Liver (tissue), 3 donors: ENCODE measurements around the gene CCR9.

Experiments
- CTCF ChIP-seq: fragments of 150-350 bp; IDR thresholded peaks from 2 replicates; pipeline ENCODE4 v1.5.1; 2017; ENCODE audit warnings: improper control_type of control experiment, low read depth, low read length; ENCODE audit not compliant: missing input control
- EGR1 ChIP-seq, 2 donors: IDR thresholded peaks; 2 replicates each; pipeline ENCODE4 v1.6.1; 2016 to 2018; ENCODE audit warnings: antibody characterized with exemption in 2 of 2, low read depth in 2 of 2
- FOXA1 ChIP-seq: IDR thresholded peaks from 2 replicates; pipeline ENCODE4 v1.6.1; 2016; ENCODE audit warnings: antibody characterized with exemption
- GABPA ChIP-seq, 2 donors: IDR thresholded peaks in 1 of 2; conservative IDR thresholded peaks in 1 of 2; 2 replicates each; pipeline ENCODE4 v1.6.1; 2016; ENCODE audit warnings: antibody characterized with exemption in 2 of 2, mild to moderate bottlenecking in 1 of 2, moderate library complexity in 1 of 2
- HNF4A ChIP-seq, 2 donors: conservative IDR thresholded peaks; 2 replicates each; pipeline ENCODE4 v1.6.1; 2016; ENCODE audit warnings: antibody characterized with exemption in 2 of 2, mild to moderate bottlenecking in 2 of 2
- MAX ChIP-seq: IDR thresholded peaks from 2 replicates; pipeline ENCODE4 v1.6.1; 2016; ENCODE audit warnings: antibody characterized with exemption
- NR2F2 ChIP-seq: IDR thresholded peaks from 2 replicates; pipeline ENCODE4 v1.6.1; 2016; ENCODE audit warnings: antibody characterized with exemption
- RAD21 ChIP-seq, 2 donors: IDR thresholded peaks; 2 replicates each; pipeline ENCODE4 v1.6.1; 2016; ENCODE audit warnings: antibody characterized with exemption in 2 of 2, mild to moderate bottlenecking in 2 of 2
- RXRA ChIP-seq, 2 donors: IDR thresholded peaks; 2 replicates each; pipeline ENCODE4 v1.6.1; 2017 to 2018; ENCODE audit warnings: antibody characterized with exemption in 2 of 2, mild to moderate bottlenecking in 1 of 2
- SP1 ChIP-seq: IDR thresholded peaks from 2 replicates; pipeline ENCODE4 v1.6.1; 2018; ENCODE audit warnings: antibody characterized with exemption, mild to moderate bottlenecking
- TAF1 ChIP-seq: conservative IDR thresholded peaks from 2 replicates; pipeline ENCODE4 v1.6.1; 2016; ENCODE audit warnings: antibody characterized with exemption, mild to moderate bottlenecking
- YY1 ChIP-seq: IDR thresholded peaks from 2 replicates; pipeline ENCODE4 v1.6.1; 2016; ENCODE audit warnings: antibody characterized with exemption, mild to moderate bottlenecking
- TF ChIP-seq, protein P1 (sequence below): IDR thresholded peaks from 2 replicates; pipeline ENCODE4 v1.6.1; 2016; ENCODE audit warnings: antibody characterized with exemption
- TF ChIP-seq, protein P2 (sequence below): IDR thresholded peaks from 2 replicates; pipeline ENCODE4 v1.6.1; 2016; ENCODE audit warnings: antibody characterized with exemption, mild to moderate bottlenecking
- donor health status: healthy.
- donor health status: healthy.

DNA sequence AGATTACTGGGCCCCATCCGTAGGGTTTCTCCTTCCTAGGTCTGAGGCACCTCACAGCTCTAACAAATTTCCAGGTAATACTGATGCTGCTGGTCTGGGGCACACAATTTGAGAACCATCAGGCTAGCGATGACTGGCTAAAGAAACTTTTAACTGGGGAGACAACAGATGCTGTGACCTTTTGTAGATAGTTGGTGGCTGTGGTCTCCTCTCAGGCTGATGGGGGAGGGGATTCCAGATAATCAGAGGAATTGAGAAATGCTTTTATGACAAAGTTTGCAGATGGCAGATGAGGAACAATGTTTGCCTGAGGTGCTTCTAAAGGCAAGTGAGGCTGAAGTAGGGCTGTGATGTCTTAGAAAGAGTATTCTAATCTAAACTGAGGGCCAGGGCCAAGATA lies 13.8 kb upstream of the CCR9 start:
- TF ChIP-seq CTCF (no peak), SP1 (no peak), GABPA (IDR thresholded peaks at IDR 0.05 in 1 of 2, conservative IDR thresholded peaks at IDR 0.05 in 1 of 2) (no peak), NR2F2 (no peak), RAD21 (IDR thresholded peaks at IDR 0.05) (no peak), MAX (no peak), HNF4A (conservative IDR thresholded peaks at IDR 0.05) (no peak), YY1 (no peak), EGR1 (IDR thresholded peaks at IDR 0.05; ENCODE audit: low read depth in 2 of 2) (no peak), FOXA1 (no peak), TAF1 (no peak), RXRA (IDR thresholded peaks at IDR 0.05) (no peak)
- TF ChIP-seq, protein P1, sequence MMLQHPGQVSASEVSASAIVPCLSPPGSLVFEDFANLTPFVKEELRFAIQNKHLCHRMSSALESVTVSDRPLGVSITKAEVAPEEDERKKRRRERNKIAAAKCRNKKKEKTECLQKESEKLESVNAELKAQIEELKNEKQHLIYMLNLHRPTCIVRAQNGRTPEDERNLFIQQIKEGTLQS, result no peak
- TF ChIP-seq, protein P2, sequence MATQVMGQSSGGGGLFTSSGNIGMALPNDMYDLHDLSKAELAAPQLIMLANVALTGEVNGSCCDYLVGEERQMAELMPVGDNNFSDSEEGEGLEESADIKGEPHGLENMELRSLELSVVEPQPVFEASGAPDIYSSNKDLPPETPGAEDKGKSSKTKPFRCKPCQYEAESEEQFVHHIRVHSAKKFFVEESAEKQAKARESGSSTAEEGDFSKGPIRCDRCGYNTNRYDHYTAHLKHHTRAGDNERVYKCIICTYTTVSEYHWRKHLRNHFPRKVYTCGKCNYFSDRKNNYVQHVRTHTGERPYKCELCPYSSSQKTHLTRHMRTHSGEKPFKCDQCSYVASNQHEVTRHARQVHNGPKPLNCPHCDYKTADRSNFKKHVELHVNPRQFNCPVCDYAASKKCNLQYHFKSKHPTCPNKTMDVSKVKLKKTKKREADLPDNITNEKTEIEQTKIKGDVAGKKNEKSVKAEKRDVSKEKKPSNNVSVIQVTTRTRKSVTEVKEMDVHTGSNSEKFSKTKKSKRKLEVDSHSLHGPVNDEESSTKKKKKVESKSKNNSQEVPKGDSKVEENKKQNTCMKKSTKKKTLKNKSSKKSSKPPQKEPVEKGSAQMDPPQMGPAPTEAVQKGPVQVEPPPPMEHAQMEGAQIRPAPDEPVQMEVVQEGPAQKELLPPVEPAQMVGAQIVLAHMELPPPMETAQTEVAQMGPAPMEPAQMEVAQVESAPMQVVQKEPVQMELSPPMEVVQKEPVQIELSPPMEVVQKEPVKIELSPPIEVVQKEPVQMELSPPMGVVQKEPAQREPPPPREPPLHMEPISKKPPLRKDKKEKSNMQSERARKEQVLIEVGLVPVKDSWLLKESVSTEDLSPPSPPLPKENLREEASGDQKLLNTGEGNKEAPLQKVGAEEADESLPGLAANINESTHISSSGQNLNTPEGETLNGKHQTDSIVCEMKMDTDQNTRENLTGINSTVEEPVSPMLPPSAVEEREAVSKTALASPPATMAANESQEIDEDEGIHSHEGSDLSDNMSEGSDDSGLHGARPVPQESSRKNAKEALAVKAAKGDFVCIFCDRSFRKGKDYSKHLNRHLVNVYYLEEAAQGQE, result no peak
